ENCODE measurements around the gene FLOT1.

GRCh38 chr6:30749554-30750378 is 7.3 kb upstream of the FLOT1 start:
- TF ChIP-seq CTCF (IDR thresholded peaks at IDR 0.05): peak in 1 of 6 experiments; percentile 18
- no peak for TF ChIP-seq POLR2A (IDR thresholded peaks at IDR 0.05)

Measured in esophagus squamous epithelium (tissue), 4 donors.